ENCODE measurements around the gene PRSS22. TPM values are rescaled to one million over a fixed set of nuclear protein-coding genes. Genes with fewer than 3 reads are reported as not detected.

PRSS22 gene
- polyA plus RNA-seq, 1 donor (not counting 4 experiments of a cell fraction or from before 2014, with no cell fraction given), result 2.2 TPM

GRCh38 chr16:2852003-2852730, 5.8 kb downstream of the PRSS22 start:
- dilution Hi-C loops (cut with MboI; ENCODE audit: extremely low pct_ligation_motif_present, low sequenced_read_pairs), result no loop called here
- H2AFZ ChIP-seq (ENCODE audit: control insufficient read depth, low read length), result no peak overlapping the region
- no peaks in the 10 kb centered on the region for H3K9me1 ChIP-seq (ENCODE audit: control insufficient read depth, extremely low read depth, insufficient read depth, low read length)
- DNase-seq (ENCODE audit: low read depth, low spot score) (no peak), FAIRE-seq (no peak)
- no peak overlapping the region for H3K27ac ChIP-seq (ENCODE audit: control insufficient read depth, insufficient read depth, low read length)
- H3K4me2 ChIP-seq (ENCODE audit: control insufficient read depth, extremely low read depth, insufficient read depth, low read depth, low read length), result no peak overlapping the region
- H3K9ac ChIP-seq (ENCODE audit: control insufficient read depth, extremely low read depth, insufficient read depth, low read length), result no peak overlapping the region
- H3K4me1 ChIP-seq (ENCODE audit: control insufficient read depth, extremely low read depth, insufficient read depth, low read length), result peaks cover 2% of the 10 kb centered on the region
- H4K20me1 ChIP-seq (ENCODE audit: control insufficient read depth, extremely low read depth, insufficient read depth, low read length), result no peaks in the 10 kb centered on the region
- H3K79me2 ChIP-seq (ENCODE audit: control insufficient read depth, insufficient read depth, low read length), result no peaks in the 10 kb centered on the region
- no peak overlapping the region for H3K4me3 ChIP-seq (ENCODE audit: control insufficient read depth in 2 of 3, extremely low read depth in 1 of 3, insufficient read depth in 2 of 3, low read depth in 1 of 3, low read length in 3 of 3)
- H3K9me3 ChIP-seq (ENCODE audit: control insufficient read depth, low read depth, low read length), result no peaks in the 10 kb centered on the region
- no peaks in the 10 kb centered on the region for H3K27me3 ChIP-seq (ENCODE audit: control insufficient read depth, extremely low read depth, insufficient read depth, low read length)
- peaks cover 0 to 3% of the 10 kb centered on the region in 2 experiments for H3K36me3 ChIP-seq (ENCODE audit: control insufficient read depth in 2 of 2, extremely low read depth in 1 of 2, insufficient read depth in 2 of 2, low read length in 2 of 2)
- no peak for TF ChIP-seq CTCF (optimal IDR thresholded peaks at IDR 0.05 in 1 of 3, IDR thresholded peaks at IDR 0.05 in 1 of 3, conservative IDR thresholded peaks at IDR 0.05 in 1 of 3; ENCODE audit: extremely low read depth in 1 of 3, insufficient read depth in 2 of 3, low read length in 3 of 3)
- no peak for TF ChIP-seq EZH2 (IDR thresholded peaks at IDR 0.05; ENCODE audit: low read length)

GRCh38 chr16:2848933-2849725, 8.8 kb downstream of the PRSS22 start:
- Histone ChIP-seq H3K79me2 (ENCODE audit: control insufficient read depth, insufficient read depth, low read length) (no peaks in the 10 kb centered on the region), H3K27me3 (ENCODE audit: control insufficient read depth, extremely low read depth, insufficient read depth, low read length) (no peaks in the 10 kb centered on the region), H3K4me1 (ENCODE audit: control insufficient read depth, extremely low read depth, insufficient read depth, low read length) (peaks cover 10% of the 10 kb centered on the region), H3K9ac (ENCODE audit: control insufficient read depth, extremely low read depth, insufficient read depth, low read length) (no peak overlapping the region), H2AFZ (ENCODE audit: control insufficient read depth, low read length) (no peak overlapping the region), H3K27ac (ENCODE audit: control insufficient read depth, insufficient read depth, low read length) (no peak overlapping the region), H3K4me3 (ENCODE audit: control insufficient read depth in 2 of 3, extremely low read depth in 1 of 3, insufficient read depth in 2 of 3, low read depth in 1 of 3, low read length in 3 of 3) (no peak overlapping the region), H3K9me3 (ENCODE audit: control insufficient read depth, low read depth, low read length) (no peaks in the 10 kb centered on the region), H3K36me3 (ENCODE audit: control insufficient read depth in 2 of 2, extremely low read depth in 1 of 2, insufficient read depth in 2 of 2, low read length in 2 of 2) (peaks cover 0 to 3% of the 10 kb centered on the region in 2 experiments), H3K4me2 (ENCODE audit: control insufficient read depth, extremely low read depth, insufficient read depth, low read depth, low read length) (no peak overlapping the region), H3K9me1 (ENCODE audit: control insufficient read depth, extremely low read depth, insufficient read depth, low read length) (no peaks in the 10 kb centered on the region), H4K20me1 (ENCODE audit: control insufficient read depth, extremely low read depth, insufficient read depth, low read length) (no peaks in the 10 kb centered on the region)
- DNase-seq (ENCODE audit: low read depth, low spot score) (no peak), FAIRE-seq (no peak)
- TF ChIP-seq EZH2 (IDR thresholded peaks at IDR 0.05; ENCODE audit: low read length), result no peak
- TF ChIP-seq CTCF (optimal IDR thresholded peaks at IDR 0.05 in 1 of 3, IDR thresholded peaks at IDR 0.05 in 1 of 3, conservative IDR thresholded peaks at IDR 0.05 in 1 of 3; ENCODE audit: extremely low read depth in 1 of 3, insufficient read depth in 2 of 3, low read length in 3 of 3), result no peak
- dilution Hi-C loops (cut with MboI; ENCODE audit: extremely low pct_ligation_motif_present, low sequenced_read_pairs), result no loop called here
